Stimulated activated CD4-positive, alpha-beta T cell treated with anti-CD3 and anti-CD28 coated beads, Interleukin-2, amount 100 ng/mL, for 48 hours (primary cell): Measurements from ENCODE around the gene CPE.
"Not testable (repeated sequence)": the region's sequence is repeated elsewhere in the genome, so short reads cannot be mapped to it uniquely, and the experiment has no call there.

ENCODE experiments used
- DNase-seq, 2 donors: peaks; one replicate each; pipeline ENCODE4 v3.0.0-alpha.2; 2020

The CPE gene

DNA sequence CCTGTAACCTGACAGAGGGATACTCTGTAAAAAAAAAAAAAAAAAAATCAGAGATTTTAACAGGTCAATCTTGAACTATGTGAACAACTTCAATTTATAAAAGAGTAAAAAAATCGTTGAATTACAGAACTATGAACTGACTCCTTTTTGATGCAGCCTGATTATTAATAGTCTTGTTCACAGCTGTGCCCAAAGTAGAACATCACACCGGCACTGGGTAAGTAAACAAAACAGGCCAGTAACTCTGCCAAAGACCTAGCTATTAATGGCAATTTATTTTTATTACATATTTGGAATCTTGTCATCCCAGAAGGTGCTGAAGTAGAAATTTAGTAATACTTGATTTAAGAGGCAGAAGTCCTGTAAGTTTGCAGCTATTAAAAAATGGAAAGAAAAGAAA is 31.4 kb downstream of the CPE start:
- DNase-seq, result no peak

- no peak for DNase-seq
These were observed 37.1 kb downstream of the CPE start for GRCh38 chr4:165415910-165416309.

GRCh38 chr4:165418073-165418472 is 39.3 kb downstream of the CPE start:
- no peak for DNase-seq

GRCh38 chr4:165425629-165426028 is 46.8 kb downstream of the CPE start:
- DNase-seq, result no peak

DNA sequence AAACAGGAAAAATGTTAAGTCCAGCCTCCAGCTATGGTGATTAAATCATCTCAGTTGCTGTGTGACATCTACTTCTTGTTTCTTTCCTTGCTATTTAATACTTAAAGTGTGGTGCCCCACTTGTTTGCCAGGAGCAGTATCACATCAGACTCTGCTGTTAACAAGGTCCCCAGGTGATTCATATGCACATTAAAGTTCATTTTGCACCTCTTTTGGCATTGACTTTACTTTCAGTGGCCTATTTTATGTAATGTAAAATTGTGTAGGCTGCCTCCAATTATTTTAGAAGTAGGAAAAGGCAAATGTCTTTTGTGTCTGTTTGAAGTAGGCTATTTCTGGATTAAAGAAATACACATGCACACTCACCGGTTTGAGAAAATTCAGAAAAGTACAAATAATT is 47.5 kb downstream of the CPE start:
- no peak for DNase-seq

GRCh38 chr4:165426823-165427222 is 48.0 kb downstream of the CPE start:
- no peak for DNase-seq

GRCh38 chr4:165428957-165429356 is 50.1 kb downstream of the CPE start:
- no peak for DNase-seq

- DNase-seq, result no peak
These were observed 54.7 kb downstream of the CPE start for GRCh38 chr4:165433529-165433928.

- no peak for DNase-seq
These were observed 58.9 kb downstream of the CPE start for GRCh38 chr4:165437691-165438090.

GRCh38 chr4:165439344-165439743 is 60.5 kb downstream of the CPE start:
- DNase-seq, result no peak

DNA sequence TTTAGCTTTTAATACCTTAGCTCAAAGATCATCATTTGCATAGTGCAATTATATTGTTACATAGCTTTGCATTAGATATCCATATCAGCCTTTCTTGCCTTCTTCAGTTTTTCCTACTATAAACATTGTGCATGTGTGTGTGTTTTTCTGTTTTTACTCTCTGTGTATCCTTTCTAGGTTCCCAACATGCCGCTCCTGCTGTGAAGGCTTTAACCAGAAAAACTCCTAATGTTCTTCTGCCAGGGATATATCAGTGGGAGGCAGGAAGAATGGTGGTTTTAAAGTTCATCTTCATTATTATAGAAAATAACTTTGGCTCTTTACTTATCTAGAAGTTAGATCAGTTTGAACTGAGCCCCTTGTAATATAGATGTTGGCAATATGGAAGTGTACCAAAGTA is 61.2 kb downstream of the CPE start:
- no peak for DNase-seq

DNA sequence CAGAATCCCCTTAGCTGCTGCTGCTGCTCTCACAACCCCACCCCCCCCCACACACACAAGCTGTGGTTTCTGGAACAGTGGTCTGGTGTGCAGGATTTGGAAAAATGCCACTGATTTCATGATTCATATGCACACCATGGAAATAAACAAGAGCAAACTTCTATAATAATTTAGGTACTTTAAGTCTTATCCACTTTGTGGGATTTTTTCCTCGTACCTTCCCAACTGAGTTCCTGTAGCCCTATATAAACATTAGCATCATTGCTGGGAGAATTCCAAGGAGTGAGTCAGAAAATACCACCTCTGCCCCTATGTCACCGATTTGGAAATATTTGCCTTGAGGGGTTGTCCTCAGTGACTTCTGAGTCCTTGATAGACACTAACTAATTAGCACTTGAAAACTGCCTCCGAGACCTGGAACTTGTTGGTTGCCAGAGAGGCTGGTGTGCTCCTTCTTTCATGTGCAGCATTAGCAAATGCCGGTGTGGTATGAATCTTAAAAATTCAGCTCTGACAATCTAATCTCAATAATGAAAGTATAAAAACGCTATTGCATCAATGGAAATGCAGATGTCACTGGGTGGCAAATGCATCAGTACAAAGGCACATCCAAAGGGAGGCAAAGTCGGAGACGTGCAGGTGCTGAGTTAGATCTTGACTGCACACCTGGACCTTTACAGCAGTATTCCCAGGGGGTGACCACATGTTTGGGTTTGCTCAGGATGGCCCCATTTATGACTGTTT is 61.8 kb downstream of the CPE start:
- no peak for DNase-seq

DNA sequence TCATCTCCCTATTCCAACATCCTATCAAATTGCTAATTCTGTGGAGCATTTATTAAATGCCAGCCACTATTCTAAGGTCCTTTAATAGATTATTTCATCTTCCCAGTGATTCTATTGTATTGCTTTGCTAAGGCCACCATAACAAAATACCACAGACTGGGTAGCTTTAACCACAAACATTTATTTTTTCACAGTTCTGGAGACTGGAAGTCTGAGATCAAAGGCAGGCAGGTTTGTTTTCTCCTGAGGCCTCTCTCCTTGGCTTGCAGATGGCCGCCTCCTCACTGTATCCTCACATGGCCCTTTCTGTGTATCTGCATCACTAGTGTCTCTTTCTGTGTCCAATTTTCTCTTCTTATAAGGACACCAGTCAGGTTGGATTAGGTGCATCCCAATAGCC is 64.5 kb downstream of the CPE start:
- DNase-seq, result no peak

GRCh38 chr4:165448700-165449099 is 69.9 kb downstream of the CPE start:
- no peak for DNase-seq

- DNase-seq, result no peak
These were observed 70.5 kb downstream of the CPE start for GRCh38 chr4:165449333-165449732.

DNA sequence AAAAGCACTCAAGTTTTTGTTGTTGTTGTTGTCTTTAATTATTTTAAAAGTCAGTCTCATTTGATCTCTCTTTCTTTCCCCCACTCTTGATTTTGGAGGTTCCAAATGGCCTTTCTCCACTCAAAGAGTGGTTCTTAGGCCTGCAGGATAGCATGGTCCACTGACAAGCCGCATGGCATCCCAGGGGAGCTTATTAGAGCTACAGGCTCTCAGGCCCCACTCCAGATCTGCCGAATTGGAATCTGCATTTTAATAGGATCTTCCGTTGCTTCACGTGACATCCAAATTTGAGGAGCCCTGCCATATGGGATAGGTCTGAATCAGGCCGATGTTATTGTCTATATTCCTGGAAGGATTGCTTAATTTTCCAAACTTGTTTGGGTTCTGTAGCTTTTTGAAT is 72.1 kb downstream of the CPE start:
- no peak for DNase-seq

GRCh38 chr4:165453140-165453539 is 74.3 kb downstream of the CPE start:
- DNase-seq, result not testable (repeated sequence)

- DNase-seq, result no peak
These were observed 75.6 kb downstream of the CPE start for GRCh38 chr4:165454426-165454825.

DNA sequence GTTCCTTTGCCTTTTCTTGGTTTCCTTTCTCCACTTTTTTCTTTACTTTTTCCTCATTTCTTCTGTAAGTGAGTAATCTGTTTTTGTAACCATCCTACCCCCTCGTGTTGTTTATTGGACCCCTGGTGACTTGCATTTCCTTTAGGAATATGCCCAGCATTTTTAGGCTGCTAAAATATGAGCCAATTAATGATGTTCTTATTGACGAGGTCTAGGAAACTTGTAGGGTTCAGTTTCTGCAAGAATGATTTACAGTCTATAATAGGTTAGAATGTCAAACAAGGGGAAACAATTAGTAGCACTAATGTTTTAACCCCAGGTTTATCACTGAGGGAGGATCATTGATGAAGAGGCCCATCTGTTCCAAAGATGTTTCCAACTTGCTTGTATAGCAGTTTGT is 79.0 kb downstream of the CPE start:
- DNase-seq, result no peak

- no peak for DNase-seq
These were observed 79.7 kb downstream of the CPE start for GRCh38 chr4:165458471-165458870.

DNA sequence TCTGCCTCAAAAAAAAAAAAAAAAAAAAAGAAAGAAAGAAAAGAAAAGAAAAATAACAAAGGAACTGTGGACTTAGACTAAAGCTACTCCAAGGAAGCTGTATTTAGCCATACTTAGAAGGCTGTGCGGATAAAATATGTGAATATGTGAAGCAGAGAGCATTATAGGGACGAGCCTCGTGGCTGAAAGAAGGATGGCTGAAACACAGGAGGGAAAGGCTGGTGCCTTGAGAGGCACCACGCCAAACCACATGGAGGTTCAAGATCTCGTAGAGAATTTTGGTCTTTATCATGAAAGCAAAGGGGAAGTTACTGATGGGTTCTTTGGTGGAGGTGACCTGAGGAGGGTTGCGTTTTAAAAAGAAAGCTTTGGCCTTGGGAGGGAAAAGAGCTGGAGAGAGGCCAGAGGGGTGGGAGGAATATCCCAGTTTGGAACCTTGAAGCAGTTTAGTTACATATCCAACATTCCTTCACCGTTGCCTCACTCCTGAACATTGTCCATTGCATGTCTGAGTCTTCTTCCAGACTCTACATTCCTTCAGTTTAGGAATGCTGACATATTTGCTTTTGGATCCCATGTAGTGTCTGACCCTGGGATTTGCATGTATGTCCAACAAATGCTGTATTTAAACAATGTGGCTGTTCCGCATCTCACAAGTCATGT is 82.5 kb downstream of the CPE start:
- DNase-seq, result no peak

GRCh38 chr4:165462009-165462408 is 83.2 kb downstream of the CPE start:
- DNase-seq, result no peak

DNA sequence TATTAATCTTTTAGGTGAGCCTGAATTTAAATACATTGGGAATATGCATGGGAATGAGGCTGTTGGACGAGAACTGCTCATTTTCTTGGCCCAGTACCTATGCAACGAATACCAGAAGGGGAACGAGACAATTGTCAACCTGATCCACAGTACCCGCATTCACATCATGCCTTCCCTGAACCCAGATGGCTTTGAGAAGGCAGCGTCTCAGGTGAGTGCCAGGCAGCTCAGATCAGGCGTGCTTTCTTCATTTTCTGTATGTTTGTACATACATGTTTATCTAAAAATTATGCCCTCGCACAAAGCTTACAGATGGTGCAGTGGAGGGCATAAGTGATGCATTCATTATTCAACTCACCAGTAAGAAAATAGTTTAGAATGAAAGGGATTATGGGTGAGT is 85.6 kb downstream of the CPE start:
- DNase-seq, result no peak

DNA sequence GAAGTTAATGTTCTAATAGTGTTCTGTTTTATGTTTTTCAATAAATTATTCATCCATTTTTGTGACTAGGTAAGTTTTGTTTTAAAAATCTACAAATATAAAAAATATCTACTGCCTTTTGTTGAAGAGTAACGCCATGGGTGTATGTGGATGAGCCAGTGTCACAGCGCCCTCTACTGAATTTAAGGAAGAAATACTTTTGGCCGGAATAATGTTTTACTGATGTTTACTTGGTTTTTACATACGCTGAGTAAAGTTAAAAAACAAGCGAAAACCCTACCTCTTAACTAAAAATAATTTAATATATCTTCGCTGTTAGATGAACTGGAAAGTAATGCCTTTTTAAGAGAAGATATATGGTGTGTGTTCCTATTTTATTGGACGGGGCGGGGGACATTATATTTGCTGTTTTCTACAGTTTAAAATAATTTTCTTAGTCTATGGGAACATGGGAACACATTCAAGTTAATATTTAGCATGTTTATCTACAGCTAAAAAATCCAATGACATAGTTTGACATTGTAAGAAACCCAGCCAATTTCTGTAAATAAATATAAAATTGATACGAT is 86.1 kb downstream of the CPE start:
- DNase-seq, result no peak

GRCh38 chr4:165470009-165470408 is 91.2 kb downstream of the CPE start:
- no peak for DNase-seq
